Measurements from ENCODE around the gene ELANE.

The ELANE gene

DNA sequence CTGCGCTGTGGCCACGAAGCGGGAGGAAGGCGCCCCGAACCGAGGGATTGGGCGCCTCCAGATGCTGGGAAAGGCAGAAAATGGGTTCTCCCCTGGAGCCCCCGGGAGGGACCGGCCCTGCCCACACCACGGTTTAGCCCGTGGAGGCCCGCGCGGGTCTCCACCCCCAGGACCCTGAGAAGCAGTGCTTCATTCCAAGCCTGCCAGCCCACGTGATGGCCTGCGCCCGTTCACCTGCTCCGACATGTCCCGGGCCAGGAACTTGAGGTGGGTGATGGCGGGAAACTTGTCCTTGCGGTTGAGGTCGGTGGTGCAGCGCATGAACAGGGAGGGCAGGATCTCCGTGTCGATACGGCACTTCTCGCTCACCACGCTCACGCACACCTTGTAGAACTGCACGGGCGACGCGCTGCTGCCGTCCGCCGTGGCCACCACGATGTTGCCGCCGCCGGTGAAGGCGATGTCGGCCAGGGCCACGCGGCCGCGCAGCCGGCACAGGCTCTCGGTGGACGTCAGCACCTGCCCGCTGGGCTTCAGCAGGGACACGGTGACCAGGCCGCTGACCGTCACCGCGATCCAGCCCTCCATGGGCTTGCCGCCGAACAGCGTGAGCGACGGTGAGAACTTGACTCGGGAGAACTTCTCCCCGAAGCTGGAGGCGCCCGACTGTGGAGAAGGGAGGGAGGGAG is 33.6 kb downstream of the ELANE start:
- Histone ChIP-seq H3K4me1 (ENCODE audit: control insufficient read depth in 1 of 2, insufficient read depth in 1 of 2, low read depth in 1 of 2, low read length in 1 of 2) (peaks cover 0 to 5% of the 10 kb centered on the region in 2 experiments), H3K27me3 (no peaks in the 10 kb centered on the region), H3K36me3 (peaks cover 95% of the 10 kb centered on the region), H3K9me3 (no peaks in the 10 kb centered on the region), H3K4me3 (ENCODE audit: low read depth in 1 of 2, low read length in 1 of 2) (no peak overlapping the region), H3K27ac (no peak overlapping the region)
- no peak for TF ChIP-seq CTCF (IDR thresholded peaks at IDR 0.05)

DNA sequence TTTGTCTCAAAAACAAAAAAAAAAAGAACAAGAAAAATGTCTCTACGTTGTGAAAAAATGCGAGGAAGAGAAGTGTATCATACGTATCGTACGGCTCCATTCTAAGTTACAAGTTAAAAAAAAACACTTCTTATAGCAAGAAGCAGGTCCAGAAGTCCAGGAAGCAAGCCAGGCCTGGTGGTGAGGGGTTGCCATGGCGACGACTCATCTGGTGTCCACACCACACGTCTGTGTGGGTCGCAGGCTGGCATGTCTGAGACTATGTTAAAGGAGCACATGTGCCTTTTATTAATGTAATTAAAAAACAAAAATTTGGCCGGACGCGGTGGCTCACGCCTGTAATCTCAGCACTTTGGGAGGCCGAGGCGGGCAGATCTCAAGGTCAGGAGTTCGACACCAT is 35.0 kb downstream of the ELANE start:
- H3K9me3 ChIP-seq = no peaks in the 10 kb centered on the region
- no peak overlapping the region for H3K27ac ChIP-seq
- no peak for TF ChIP-seq CTCF (IDR thresholded peaks at IDR 0.05)
- H3K36me3 ChIP-seq = peaks cover 89% of the 10 kb centered on the region
- H3K27me3 ChIP-seq = no peaks in the 10 kb centered on the region
- peaks cover 2 to 7% of the 10 kb centered on the region in 2 experiments for H3K4me1 ChIP-seq (ENCODE audit: control insufficient read depth in 1 of 2, insufficient read depth in 1 of 2, low read depth in 1 of 2, low read length in 1 of 2)
- H3K4me3 ChIP-seq (ENCODE audit: low read depth in 1 of 2, low read length in 1 of 2) = no peak overlapping the region

DNA sequence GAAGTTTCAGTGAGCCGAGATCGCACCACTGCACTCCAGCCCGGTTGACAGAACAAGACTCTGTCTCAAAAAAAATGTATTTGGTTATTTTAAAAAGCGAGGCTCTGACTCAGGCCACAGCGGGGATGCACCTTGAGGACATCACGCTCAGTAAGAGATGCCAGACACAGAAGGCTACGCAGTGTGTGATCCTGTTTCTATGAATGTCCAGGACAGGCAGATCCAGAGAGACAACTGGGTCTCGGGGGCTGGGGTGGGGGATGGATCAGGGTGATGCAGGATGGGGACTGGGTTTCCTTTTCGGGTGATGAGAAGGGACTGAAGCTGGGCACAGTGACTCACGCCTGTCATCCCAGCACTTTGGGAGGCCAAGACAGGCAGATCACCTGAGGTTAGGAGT is 35.5 kb downstream of the ELANE start:
- peaks cover 6 to 12% of the 10 kb centered on the region in 2 experiments for H3K4me1 ChIP-seq (ENCODE audit: control insufficient read depth in 1 of 2, insufficient read depth in 1 of 2, low read depth in 1 of 2, low read length in 1 of 2)
- H3K9me3 ChIP-seq = no peaks in the 10 kb centered on the region
- H3K27ac ChIP-seq = no peak overlapping the region
- peaks cover 84% of the 10 kb centered on the region for H3K36me3 ChIP-seq
- no peak for TF ChIP-seq CTCF (IDR thresholded peaks at IDR 0.05)
- H3K27me3 ChIP-seq = no peaks in the 10 kb centered on the region
- no peak overlapping the region for H3K4me3 ChIP-seq (ENCODE audit: low read depth in 1 of 2, low read length in 1 of 2)

- Histone ChIP-seq H3K9me3 (no peaks in the 10 kb centered on the region), H3K27ac (no peak overlapping the region), H3K4me3 (ENCODE audit: low read depth in 1 of 2, low read length in 1 of 2) (no peak overlapping the region), H3K4me1 (ENCODE audit: control insufficient read depth in 1 of 2, insufficient read depth in 1 of 2, low read depth in 1 of 2, low read length in 1 of 2) (peaks cover 14 to 20% of the 10 kb centered on the region in 2 experiments), H3K27me3 (no peaks in the 10 kb centered on the region), H3K36me3 (peaks cover 72% of the 10 kb centered on the region)
- no peak for TF ChIP-seq CTCF (IDR thresholded peaks at IDR 0.05)
Observed at GRCh38 chr19:888581-889385, 36.7 kb downstream of the ELANE start.

- Histone ChIP-seq H3K36me3 (peaks cover 62% of the 10 kb centered on the region), H3K27me3 (no peaks in the 10 kb centered on the region), H3K9me3 (no peaks in the 10 kb centered on the region), H3K4me3 (ENCODE audit: low read depth in 1 of 2, low read length in 1 of 2) (no peak overlapping the region), H3K4me1 (ENCODE audit: control insufficient read depth in 1 of 2, insufficient read depth in 1 of 2, low read depth in 1 of 2, low read length in 1 of 2) (peaks cover 21 to 23% of the 10 kb centered on the region in 2 experiments), H3K27ac (no peak overlapping the region)
- no peak for TF ChIP-seq CTCF (IDR thresholded peaks at IDR 0.05)
Observed at GRCh38 chr19:889662-890295, 37.7 kb downstream of the ELANE start.
